Measurements from ENCODE around the gene MEGF6.

MEGF6 gene

DNA sequence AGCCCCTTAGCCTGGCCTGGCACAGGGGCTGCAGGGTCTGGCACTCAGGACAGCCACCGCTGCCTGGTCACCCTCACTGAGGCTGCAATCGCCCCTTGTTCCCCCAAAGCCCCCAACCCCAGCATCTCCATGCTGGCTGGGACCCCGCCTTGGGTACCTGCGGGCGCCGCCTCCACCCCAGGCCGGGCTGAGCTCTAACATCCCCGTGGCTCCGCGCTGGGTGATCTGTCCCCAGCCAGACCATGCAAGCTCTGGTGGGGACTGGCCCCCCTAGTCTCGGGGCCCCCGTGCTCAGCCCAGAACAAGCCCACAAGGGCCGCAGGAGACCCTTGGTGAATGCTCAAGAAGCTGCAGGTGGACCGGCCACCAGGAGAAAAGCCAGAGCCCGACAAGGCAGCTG lies 62.4 kb downstream of the MEGF6 start:
- no peak overlapping the region for H3K4me3 ChIP-seq (ENCODE audit: low read depth, low read length)
- ChIA-PET POLR2A (no interaction called here), CTCF (interaction anchor here (1.0 to 2.1 kb wide), 8 partner anchors 15 to 96 kb away, joined by 3 to 6 read pairs (median 5); no protein-coding TSS in a partner anchor)
- no peak for DNase-seq (ENCODE audit: low read depth, low spot score)
- TF ChIP-seq, protein P1, sequence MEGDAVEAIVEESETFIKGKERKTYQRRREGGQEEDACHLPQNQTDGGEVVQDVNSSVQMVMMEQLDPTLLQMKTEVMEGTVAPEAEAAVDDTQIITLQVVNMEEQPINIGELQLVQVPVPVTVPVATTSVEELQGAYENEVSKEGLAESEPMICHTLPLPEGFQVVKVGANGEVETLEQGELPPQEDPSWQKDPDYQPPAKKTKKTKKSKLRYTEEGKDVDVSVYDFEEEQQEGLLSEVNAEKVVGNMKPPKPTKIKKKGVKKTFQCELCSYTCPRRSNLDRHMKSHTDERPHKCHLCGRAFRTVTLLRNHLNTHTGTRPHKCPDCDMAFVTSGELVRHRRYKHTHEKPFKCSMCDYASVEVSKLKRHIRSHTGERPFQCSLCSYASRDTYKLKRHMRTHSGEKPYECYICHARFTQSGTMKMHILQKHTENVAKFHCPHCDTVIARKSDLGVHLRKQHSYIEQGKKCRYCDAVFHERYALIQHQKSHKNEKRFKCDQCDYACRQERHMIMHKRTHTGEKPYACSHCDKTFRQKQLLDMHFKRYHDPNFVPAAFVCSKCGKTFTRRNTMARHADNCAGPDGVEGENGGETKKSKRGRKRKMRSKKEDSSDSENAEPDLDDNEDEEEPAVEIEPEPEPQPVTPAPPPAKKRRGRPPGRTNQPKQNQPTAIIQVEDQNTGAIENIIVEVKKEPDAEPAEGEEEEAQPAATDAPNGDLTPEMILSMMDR (IDR thresholded peaks at IDR 0.05; ENCODE audit: insufficient read depth, low read length, missing control alignments): no peak

DNA sequence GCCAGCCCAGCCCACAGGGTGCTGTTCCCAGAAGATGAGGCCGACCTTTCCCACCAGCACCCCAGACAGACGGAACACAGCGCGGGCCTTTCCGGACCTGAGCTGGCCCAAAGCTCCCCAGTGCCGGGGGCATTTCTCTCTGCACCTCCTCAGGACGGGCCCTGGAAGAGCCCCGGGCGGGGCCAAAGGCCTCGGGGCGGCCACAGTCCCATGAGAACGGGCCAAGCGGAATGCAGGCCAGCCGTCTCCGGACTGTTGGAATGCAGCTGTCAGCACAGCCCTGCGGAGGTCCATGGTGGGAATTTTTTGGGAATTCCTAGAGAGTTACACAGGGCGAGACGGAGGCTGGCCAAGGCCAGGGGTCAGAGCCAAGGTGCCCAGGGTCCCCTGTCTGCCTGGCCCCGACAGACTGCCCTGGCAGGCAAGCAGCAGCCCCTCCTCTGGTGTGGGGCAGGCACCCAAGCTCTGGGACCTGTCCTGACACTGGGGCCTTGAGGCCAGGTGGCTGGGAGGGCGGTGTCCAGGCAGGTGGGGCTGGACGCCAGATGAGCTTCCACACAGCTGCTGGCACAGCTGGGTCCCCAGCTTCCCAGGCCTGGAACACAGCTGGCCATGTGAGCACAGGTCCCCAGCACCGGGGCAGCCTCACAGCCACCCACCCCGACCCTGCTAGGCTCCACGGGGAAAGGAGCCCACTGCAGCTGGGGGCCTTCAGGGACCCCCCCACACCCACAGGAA lies 63.0 kb downstream of the MEGF6 start:
- TF ChIP-seq, protein P1 (IDR thresholded peaks at IDR 0.05; ENCODE audit: insufficient read depth, low read length, missing control alignments): no peak
- CTCF ChIA-PET: interaction anchor here (1.0 to 2.1 kb wide), 8 partner anchors 15 to 96 kb away, joined by 3 to 6 read pairs (median 5); no protein-coding TSS in a partner anchor
- POLR2A ChIA-PET: no interaction called here
- H3K4me3 ChIP-seq (ENCODE audit: low read depth, low read length): no peak overlapping the region
- DNase-seq (ENCODE audit: low read depth, low spot score): no peak

DNA sequence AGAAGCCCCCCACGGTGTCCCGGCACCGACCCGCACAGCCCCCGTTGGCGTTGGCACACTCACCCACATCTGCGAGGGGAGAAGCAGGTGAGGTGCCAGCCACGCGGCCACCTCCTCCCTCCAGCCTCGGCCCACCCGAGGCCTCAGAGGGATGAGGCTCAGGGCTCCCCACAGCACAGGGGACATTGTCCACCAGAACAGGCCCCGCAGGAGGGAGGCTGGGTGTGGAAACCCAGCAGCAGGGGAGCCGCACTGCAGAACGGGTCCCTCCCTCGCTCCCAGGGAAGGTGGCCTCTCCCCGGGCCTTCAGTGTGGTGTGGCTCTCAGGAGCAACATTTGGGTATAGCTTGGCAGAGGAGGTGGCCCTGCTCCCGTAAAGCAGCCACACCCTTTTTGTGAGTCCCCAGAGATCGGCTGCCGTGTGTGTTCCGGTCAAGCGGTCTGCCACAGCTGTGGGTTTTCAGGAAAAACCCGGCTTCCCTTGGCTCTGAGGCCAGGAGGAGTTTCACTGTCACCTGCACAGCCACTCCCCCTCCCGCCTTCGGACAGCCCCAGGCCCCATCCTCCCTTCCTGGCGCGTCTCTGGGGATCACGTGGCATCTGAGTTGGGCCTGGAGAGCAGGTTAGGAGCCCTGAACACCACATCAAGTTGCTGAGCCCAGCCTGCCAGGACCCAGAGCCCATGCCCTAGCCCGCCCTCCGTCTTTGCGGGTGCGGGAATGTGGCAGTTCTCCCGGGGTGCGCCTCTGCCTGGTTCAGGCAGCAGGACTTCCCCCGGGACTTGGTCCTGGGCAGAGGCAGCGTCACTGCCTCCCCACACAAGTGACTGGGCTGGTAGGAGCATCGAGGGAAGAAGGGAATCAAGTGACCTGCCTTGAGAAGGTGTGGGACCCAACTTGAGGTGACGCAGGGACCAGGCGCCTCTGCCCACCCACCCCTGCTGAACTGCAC lies 64.0 kb downstream of the MEGF6 start:
- no peak overlapping the region for H3K4me3 ChIP-seq (ENCODE audit: low read depth, low read length)
- ChIA-PET CTCF (interaction anchor here (1.6 to 2.1 kb wide), 4 partner anchors 18 to 72 kb away, joined by 5 to 6 read pairs (median 5); no protein-coding TSS in a partner anchor), POLR2A (no interaction called here)
- DNase-seq (ENCODE audit: low read depth, low spot score): no peak
- TF ChIP-seq, protein P1 (IDR thresholded peaks at IDR 0.05; ENCODE audit: insufficient read depth, low read length, missing control alignments): no peak

DNA sequence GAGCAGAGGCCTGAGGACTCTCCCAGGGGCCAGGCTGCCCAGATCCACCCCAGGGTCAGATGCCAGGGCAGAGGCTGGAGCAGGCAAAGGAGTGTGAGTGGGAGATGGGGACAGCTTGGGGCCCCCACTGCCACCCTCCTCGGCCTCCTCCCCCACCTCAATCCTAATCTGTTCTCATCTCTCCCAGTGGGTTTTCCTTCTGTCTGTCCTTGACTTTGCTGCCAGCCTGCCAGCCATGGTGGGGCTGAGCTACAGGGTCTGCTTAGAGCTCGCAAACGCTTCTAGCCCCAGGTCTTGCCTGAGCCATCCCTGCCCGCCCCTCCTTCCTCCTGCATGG lies 65.3 kb downstream of the MEGF6 start:
- DNase-seq (ENCODE audit: low read depth, low spot score): no peak
- CTCF ChIA-PET: interaction anchor here (1.7 kb wide), 1 partner anchor 73 kb away, joined by 5 read pairs; no protein-coding TSS in a partner anchor
- no peak overlapping the region for H3K4me3 ChIP-seq (ENCODE audit: low read depth, low read length)
- POLR2A ChIA-PET: no interaction called here
- TF ChIP-seq, protein P1 (IDR thresholded peaks at IDR 0.05; ENCODE audit: insufficient read depth, low read length, missing control alignments): no peak

DNA sequence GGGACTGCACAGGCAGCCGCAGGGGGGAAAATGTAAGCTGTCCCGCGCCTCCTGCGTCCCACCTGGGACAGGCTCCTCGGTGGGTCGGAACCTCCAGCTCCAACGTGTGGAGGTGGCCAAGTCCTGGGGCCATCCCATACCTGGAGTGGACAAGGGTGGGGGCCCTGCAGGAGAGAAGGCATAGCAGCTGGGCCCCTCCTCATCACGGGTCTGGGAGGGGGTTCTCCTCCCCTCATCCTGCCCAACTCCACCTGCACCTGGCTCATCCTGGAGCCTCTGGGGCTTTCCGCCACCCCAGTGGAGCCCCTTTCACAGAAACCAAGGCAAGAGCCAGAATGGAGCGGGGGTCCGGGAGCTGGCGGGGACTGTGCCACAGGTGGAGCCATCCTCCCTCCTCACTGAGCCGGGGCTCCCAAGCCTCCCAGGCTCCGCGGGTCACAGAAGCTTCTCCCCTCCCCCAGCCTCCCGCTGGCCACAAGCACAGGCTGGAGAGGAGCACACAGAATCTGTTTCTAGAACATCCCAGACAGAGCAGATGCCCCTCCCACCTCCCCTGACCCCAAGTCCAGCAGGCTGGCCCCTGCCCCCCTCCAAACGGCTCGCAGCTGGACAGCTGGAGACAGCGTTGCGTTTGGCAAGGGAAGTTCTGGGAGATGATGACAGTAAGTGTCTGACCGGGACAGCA lies 65.8 kb downstream of the MEGF6 start:
- TF ChIP-seq, protein P1 (IDR thresholded peaks at IDR 0.05; ENCODE audit: insufficient read depth, low read length, missing control alignments): no peak
- no peak for DNase-seq (ENCODE audit: low read depth, low spot score)
- ChIA-PET CTCF (interaction anchor here (1.7 kb wide), 1 partner anchor 73 kb away, joined by 5 read pairs; no protein-coding TSS in a partner anchor), POLR2A (no interaction called here)
- H3K4me3 ChIP-seq (ENCODE audit: low read depth, low read length): no peak overlapping the region

Measured in AG04449 (cell line).